GM18526 (cell line): ENCODE data around the gene TACSTD2.

Experiments used
- POLR2A ChIP-seq: IDR thresholded peaks from 3 replicates; pipeline ENCODE4 v1.6.1; 2011; ENCODE audit not compliant: insufficient read length; ENCODE audit errors: extremely low read depth

Gene TACSTD2

GRCh38 chr1:58576727-58577653 lies at the start of gene TACSTD2:
Gene TACSTD2, minus strand, starts transcription at chr1:58577252. Its CDS starts 96 bp downstream, at chr1:58577156.
- TF ChIP-seq POLR2A: no peak

- TF ChIP-seq POLR2A: no peak
Observed at GRCh38 chr1:58626293-58626692, 49.2 kb upstream of the TACSTD2 start.

- no peak for TF ChIP-seq POLR2A
Observed at GRCh38 chr1:58622571-58622970, 45.5 kb upstream of the TACSTD2 start.

- no peak for TF ChIP-seq POLR2A
Observed at GRCh38 chr1:58621391-58621790, 44.3 kb upstream of the TACSTD2 start.

GRCh38 chr1:58620926-58621325 lies 43.9 kb upstream of the TACSTD2 start:
- TF ChIP-seq POLR2A: no peak

GRCh38 chr1:58620259-58620658 lies 43.2 kb upstream of the TACSTD2 start:
- no peak for TF ChIP-seq POLR2A

- TF ChIP-seq POLR2A: no peak
Observed at GRCh38 chr1:58619286-58620054, 42.4 kb upstream of the TACSTD2 start.

GRCh38 chr1:58618303-58618702 lies 41.3 kb upstream of the TACSTD2 start:
- no peak for TF ChIP-seq POLR2A

GRCh38 chr1:58611861-58612385 lies 34.9 kb upstream of the TACSTD2 start:
- no peak for TF ChIP-seq POLR2A

GRCh38 chr1:58608945-58609344 lies 31.9 kb upstream of the TACSTD2 start:
- no peak for TF ChIP-seq POLR2A

- no peak for TF ChIP-seq POLR2A
Observed at GRCh38 chr1:58608297-58608696, 31.2 kb upstream of the TACSTD2 start.

- TF ChIP-seq POLR2A: no peak
Observed at GRCh38 chr1:58607391-58607790, 30.3 kb upstream of the TACSTD2 start.

GRCh38 chr1:58597996-58598395 lies 20.9 kb upstream of the TACSTD2 start:
- no peak for TF ChIP-seq POLR2A

GRCh38 chr1:58597076-58597475 lies 20.0 kb upstream of the TACSTD2 start:
- no peak for TF ChIP-seq POLR2A

GRCh38 chr1:58596631-58597052 lies 19.6 kb upstream of the TACSTD2 start:
- no peak for TF ChIP-seq POLR2A

- TF ChIP-seq POLR2A: no peak
Observed at GRCh38 chr1:58594546-58594945, 17.5 kb upstream of the TACSTD2 start.
